Stimulated activated CD4-positive, alpha-beta T cell treated with anti-CD3 and anti-CD28 coated beads, TNF-alpha, amount 100 ng/mL, for 1 hour (primary cell): Measurements from ENCODE around the gene TMEM151A.
"Not testable (repeated sequence)": the region's sequence is repeated elsewhere in the genome, so short reads cannot be mapped to it uniquely, and the experiment has no call there.

Source experiments
- DNase-seq, 3 donors: peaks; one replicate each; pipeline ENCODE4 v3.0.0-alpha.2; 2020; ENCODE audit warnings: low read depth in 3 of 3, low spot score in 1 of 3

The TMEM151A gene

DNA sequence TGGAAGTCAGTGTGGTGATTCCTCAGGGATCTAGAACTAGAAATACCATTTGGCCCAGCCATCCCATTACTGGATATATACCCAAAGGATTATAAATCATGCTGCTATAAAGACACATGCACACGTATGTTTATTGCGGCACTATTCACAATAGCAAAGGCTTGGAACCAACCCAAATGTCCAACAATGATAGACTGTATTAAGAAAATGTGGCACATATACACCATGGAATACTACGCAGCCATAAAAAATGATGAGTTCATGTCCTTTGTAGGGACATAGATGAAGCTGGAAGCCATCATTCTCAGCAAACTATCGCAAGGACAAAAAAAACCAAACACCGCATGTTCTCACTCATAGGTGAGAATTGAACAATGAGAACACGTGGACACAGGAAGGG is 29.1 kb downstream of the TMEM151A start:
- DNase-seq = not testable (repeated sequence)

DNA sequence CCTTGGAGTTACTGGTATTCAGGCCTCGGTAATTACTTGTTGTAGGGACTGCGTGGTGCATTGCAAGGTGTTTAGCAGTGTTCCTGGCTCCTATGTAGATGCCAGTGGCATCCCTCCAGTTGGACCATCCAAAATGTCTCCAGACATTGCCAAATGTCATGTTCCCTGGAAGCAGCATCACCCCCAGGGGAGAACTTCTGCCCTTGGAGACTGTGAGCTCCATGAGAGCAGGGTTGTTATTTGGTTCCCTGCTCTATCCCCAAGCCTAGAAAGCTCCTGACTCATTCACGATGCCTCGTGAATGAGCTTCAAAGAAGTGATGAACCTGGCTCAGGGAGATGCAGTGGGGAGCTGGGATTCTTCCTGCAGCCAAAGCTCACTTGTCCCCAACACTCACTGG is 29.9 kb downstream of the TMEM151A start:
- DNase-seq = no peak

DNA sequence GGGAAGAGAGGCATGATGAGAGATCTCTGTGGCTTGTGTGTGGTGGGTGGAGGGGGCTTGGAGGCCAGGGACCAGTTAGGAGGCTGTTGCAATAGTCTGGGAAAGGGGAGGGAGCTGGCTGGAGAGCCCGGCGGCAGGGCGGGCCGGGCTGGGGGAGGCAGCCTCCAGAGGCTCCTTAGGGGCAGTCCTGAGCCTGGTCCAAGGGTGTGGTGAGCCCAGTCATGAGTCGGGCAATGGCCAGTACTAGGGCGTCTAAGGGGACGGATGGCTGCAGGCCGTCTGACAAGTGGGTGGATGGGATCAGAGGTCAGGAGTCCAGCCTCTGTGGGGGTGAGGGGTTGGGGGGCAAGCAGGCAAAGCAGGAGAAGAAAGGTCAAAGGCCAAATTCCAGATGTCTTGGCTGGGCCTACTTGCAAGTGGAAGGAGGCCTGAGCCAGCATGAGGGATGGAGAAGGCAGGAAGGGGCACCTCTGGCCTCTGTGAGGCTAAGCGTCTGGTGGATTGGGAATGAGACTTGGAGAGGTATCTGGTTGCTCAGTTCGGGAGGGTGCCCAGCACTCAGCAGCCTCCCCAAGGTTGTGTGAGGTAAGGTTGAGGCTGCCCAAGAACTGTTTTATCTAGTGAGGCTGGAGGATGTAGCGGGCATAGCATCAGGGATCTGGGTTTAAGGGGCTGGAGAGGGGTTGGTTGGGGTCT is 31.2 kb downstream of the TMEM151A start:
- DNase-seq = no peak

GRCh38 chr11:66323684-66324083 is 32.0 kb downstream of the TMEM151A start:
- DNase-seq = no peak

DNA sequence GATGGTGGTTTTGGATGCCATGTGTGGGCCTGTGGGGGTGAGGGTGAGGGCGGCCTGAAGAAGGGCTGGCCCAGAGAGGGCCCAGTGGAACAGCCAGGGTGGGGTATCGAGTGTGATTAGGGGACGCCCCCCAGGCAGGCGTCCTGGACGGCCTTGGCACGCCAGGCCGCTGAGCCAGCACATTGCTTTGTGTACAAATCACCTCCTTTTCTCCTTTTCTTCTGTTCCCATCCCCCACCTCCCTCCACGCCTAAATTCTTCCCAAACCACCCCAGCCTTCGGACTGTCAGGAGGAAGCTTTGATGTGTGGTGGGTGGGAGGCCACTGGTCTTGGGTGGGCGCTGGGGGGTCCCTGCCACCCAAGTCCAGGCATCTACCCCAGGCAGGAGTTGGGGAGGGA is 33.0 kb downstream of the TMEM151A start:
- no peak for DNase-seq

GRCh38 chr11:66325263-66325671 is 33.6 kb downstream of the TMEM151A start:
- DNase-seq = no peak

- no peak for DNase-seq
Measured at GRCh38 chr11:66326261-66327111, 34.8 kb downstream of the TMEM151A start.

GRCh38 chr11:66327171-66328030 is 35.7 kb downstream of the TMEM151A start:
- no peak for DNase-seq

DNA sequence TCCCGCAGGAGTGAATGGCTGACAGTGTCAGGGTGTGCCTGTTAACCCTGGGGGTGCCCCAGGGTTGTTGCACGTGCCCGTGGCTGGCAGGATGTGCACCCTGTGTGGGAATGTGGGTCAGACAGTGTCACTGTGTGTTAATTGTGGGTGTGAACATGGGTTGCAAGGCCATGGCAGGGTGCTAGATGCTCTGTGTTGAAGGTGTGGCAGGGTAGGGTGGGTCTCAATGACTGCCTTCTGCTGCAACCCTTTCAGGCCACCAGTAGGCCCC is 36.3 kb downstream of the TMEM151A start:
- no peak for DNase-seq

DNA sequence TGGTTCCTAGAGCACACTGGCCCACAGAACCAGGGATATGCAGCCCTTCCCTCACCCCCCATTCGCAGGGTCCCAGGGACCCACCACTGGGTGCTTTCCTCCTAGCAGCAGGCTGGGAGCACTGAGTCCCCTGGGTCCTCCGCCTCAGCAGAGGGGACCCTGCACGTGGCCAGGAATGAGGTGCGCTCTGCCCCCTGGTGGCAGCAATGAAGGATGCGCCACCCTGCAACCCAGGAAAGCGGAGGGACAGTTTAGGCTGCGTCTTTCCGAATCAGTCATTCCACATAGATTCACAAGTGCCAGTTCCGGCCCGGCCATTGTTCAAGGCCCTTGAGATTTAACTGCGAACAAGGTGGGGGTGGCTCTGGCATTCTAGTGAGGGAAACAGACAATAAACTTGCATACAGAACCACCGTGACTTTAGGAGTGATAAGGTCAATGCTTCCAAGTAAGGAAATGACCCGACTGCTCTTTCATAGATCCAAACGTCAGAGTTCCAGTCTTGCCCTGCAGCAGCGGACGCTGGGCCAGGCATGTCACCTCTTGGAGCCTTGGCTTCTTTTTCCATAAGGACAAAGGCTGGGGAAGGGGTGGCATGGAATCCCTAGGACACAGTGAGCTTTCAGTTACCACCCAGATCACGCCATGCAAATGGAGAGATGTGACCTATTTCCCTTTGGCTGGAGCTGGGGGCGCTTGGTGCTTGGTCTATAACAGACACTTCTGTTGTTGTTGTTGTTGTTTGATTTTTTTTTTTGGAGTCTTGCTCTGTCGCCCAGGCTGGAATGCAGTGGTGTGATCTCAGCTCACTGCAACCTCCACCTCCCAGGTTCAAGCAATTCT is 36.8 kb downstream of the TMEM151A start:
- peak; percentile 49 to 74 (median 70) for DNase-seq

- DNase-seq = no peak
Measured at GRCh38 chr11:66329165-66329673, 37.5 kb downstream of the TMEM151A start.

DNA sequence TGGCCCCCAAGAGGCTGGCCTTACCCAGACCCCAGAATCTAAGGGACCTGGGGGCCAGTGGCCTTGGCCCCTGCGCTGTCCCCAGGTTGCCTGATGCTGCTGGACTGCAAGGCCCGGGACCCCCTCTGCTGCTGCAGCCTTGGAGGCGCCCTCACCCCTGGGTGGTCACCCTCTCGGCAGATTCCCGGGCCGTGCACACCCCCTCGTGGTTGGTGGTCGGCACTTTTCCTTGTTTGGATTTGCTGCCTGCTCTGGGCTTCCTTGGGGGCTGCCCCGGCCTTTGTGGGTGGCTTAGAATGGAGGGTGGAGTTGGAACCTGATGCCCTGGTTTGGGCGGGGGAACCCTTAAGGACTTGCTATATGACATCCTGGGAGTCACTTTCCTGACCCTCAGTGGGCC is 39.2 kb downstream of the TMEM151A start:
- DNase-seq = no peak

- no peak for DNase-seq
Measured at GRCh38 chr11:66331542-66332370, 40.1 kb downstream of the TMEM151A start.

DNA sequence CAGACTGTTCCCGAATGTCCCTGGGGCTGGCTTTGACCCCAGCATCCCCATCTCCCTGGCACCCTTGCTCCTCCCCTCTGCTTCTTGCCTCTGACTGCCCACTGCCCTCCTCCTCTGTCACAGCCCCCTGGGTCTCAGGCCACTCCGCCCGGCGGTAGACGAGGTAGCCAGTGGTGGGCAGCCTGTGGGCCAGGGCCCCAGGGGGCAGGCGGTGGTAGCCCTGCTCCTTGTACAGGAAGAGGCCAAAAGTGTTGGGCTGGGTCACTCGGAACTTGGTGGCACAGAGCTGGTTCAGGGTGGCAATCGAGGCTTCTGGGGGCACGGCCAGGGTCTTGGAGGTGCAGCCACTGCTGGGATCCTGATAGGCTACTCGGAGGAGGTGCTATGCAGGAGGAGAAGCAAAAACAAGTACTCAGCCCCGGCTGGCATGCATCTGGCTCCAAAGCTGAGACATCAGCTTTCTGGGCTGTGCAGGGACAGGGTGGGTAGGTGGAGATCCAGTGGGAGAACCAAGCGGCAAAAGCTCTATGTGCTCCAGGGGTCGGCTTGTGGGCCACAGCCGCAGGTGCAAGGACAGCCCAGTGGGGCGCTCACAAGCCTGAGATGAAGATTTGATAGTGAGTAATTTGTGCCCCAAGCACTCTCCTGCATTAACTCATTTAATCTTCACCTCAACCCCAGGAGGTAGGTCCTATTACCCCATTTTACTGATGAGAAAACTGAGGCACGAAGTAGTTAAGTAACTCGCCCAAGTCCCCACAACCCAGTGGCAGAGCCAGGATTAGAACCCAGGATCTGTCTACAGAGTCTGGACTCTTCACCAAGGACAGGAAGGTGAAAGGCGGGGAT is 40.9 kb downstream of the TMEM151A start:
- DNase-seq = no peak

DNA sequence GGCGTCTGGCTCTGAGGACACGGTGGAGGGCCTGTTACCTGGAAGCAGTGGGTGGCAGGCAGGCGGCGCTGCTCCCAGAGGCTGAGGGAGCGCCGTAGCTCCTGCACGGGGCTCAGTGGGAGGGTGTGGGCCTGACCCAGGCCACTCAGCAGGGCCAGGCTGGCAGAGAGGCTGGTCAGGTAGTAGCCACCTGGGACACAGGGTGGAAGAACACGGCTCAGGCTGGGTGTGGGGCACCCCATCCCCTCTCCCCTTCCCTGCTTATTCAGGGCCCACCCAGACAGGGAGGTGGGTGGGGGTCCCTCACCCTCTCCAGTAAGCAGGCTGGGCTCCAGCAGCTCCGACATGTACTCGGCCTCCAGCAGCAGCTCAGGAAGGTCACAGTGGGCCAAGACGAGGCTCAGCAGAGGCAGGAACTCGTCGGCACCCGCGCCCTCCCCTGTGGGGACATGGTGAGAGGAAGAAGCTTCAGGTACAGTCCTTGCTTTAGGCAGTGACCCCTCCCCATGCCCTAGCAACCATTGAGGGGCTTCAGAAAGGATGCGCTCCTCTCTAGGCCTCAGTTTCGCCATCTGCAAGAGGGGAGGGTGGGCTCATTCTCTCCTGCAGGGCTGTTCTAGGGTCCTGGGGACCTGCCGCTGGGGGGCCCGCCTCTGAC is 41.7 kb downstream of the TMEM151A start:
- DNase-seq = no peak

DNA sequence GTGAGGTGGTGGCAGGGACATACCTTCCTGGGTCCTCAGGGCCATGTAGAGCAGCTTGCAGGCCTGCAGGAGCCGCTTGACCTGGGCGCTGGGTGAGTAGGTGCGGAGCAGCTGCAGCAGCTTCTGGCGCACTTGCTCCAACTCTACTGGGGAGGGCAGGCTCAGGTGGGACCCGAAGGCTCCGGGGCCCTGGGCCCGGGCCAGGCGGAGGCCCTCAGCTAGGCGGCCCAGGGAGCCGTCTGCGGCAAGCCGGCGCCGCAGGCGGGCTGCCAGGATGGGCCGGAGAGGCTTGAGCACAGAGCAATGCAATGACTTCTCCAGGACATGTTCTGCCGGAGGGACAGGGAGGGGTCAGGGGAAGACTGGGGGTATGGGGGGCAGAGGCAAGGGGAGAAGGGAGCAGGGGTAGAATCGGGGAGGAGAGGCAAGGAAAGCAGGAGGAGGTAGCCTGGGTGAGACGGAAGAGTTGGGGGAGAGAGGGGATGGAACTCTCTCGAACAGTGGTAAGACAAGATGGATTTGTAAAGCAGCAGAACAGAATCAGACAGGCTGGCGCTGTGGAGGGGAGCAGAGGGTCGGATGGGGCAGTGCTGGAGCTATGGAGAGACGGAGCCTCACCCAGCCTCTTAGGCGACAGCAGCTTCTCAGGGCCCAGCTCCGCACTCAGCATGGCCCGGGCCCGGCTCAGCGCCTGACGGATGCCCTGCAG is 42.4 kb downstream of the TMEM151A start:
- no peak for DNase-seq

DNA sequence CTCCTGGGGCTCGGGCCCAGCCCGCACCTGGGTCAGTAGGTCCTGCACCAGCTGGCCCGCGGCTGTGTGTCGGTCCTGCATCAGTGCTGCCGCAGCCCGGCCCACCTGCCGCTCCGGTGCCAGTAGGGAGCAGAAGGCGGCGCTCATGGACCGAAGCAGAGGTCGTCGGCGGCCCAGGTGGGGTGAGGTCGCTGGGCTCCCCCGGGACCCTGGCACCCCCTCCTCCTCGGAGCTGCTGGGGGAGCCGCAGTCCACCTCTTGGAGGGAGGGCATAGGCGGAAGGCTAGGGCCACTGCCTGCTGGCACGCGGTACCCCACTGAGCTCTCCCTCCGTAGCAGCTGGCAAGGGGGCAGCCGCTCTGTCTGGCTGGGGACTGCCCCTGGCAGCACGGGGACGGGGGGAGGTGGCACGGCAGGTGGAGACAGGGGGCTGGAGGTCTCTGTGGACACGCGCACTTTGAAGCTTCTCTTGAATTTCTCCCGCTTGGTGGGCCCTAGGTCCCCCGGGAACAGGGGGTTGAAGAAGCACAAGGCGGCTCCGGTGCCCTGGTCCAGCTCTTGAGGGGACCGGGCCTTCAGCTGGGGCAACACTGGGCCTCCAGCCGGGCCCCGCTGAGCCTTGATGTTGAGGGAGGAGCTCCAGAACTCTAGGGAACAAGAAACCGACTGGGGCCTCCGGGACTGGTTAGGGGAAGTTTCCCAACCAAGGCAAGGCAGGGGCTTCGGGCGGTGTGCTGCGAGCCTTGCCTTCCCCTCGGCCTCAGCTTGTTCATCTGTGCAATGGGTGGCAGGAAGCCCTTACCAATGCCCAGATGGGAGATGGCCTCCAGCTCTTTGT is 43.1 kb downstream of the TMEM151A start:
- no peak for DNase-seq
